NCI-H460 (cell line): ENCODE measurements around the gene CD52. TPM values are rescaled to one million over a fixed set of nuclear protein-coding genes. Genes with fewer than 3 reads are reported as not detected.

Source experiments
- total RNA-seq: library from RNA; depleted of rRNA; stranded (reverse); fragments of >200 nt; shearing (Covaris generic); gene quantifications from 2 replicates; pipeline ENCODE4 v1.2.3, GENCODE V29; 2014; rRNA removed

CD52 gene
- total RNA-seq, 1 experiment from 2014 or later = not detected

Other genes starting within 250 kb of the CD52 start
- 7.6 and 7.9 TPM in 2 replicates for gene PDIK1L, start 206.1 kb upstream of the CD52 start, total RNA-seq
- gene FAM110D, start 158.9 kb upstream of the CD52 start, total RNA-seq = not detected in 2 replicates
- gene C1orf232, start 149.0 kb upstream of the CD52 start, total RNA-seq = not detected in 2 replicates
- gene ZNF593, start 148.1 kb upstream of the CD52 start, total RNA-seq = 39.1 and 50.8 TPM in 2 replicates
- gene ZNF593OS, start 146.1 kb upstream of the CD52 start, total RNA-seq = not detected in 2 replicates
- 0.52 and 0.92 TPM in 2 replicates for gene CNKSR1, start 140.5 kb upstream of the CD52 start, total RNA-seq
- gene CATSPER4, start 127.4 kb upstream of the CD52 start, total RNA-seq = not detected in 2 replicates
- gene CEP85, start 83.8 kb upstream of the CD52 start, total RNA-seq = 32.3 and 36.8 TPM in 2 replicates
- gene SH3BGRL3, start 37.9 kb upstream of the CD52 start, total RNA-seq = 36.5 and 42.7 TPM in 2 replicates
- 3.9 and 4.2 TPM in 2 replicates for gene UBXN11, start 11.3 kb upstream of the CD52 start, total RNA-seq
- gene CRYBG2, start 36.2 kb downstream of the CD52 start, total RNA-seq = 0.20 TPM in 1 of 2 replicates, not detected in the other
- gene ZNF683, start 54.8 kb downstream of the CD52 start, total RNA-seq = not detected in 2 replicates
- not detected in 2 replicates for gene LIN28A, start 92.9 kb downstream of the CD52 start, total RNA-seq
- 20.3 and 24.9 TPM in 2 replicates for gene DHDDS, start 114.4 kb downstream of the CD52 start, total RNA-seq
- 301 and 331 TPM in 2 replicates for gene HMGN2, start 154.5 kb downstream of the CD52 start, total RNA-seq
- gene RPS6KA1, start 211.8 kb downstream of the CD52 start, total RNA-seq = 11.5 and 11.7 TPM in 2 replicates